Gastroesophageal sphincter (tissue), 4 donors: Measurements from ENCODE around the gene OR9K2. TPM values are rescaled to one million over a fixed set of nuclear protein-coding genes. Genes with fewer than 3 reads are reported as not detected.

Source experiments
- ATAC-seq: fragments of 150-250 bp; one replicate; pipeline ENCODE4 v1.9.1; 2016; ENCODE audit warnings: mild to moderate bottlenecking, moderate library complexity
- H3K27ac ChIP-seq, 4 donors: fragments of 200-600 bp; sonication (generic) in 3 of 4; 1 replicate in 3 of 4; 2 replicates in 1 of 4; pipeline ENCODE4 v1.5.1; 2016 to 2019
- H3K27me3 ChIP-seq: fragments of 200-600 bp; sonication (generic); one replicate; pipeline ENCODE4 v1.5.1; 2019
- H3K36me3 ChIP-seq, 2 donors: fragments of 200-600 bp; sonication (generic); one replicate each; pipeline ENCODE4 v1.5.1; 2019; ENCODE audit warnings: control low read depth in 1 of 2
- H3K4me1 ChIP-seq, 3 donors: fragments of 200-600 bp; sonication (generic); 1 replicate in 2 of 3; 2 replicates in 1 of 3; pipeline ENCODE4 v1.5.1; 2016 to 2019; ENCODE audit warnings: control low read depth in 2 of 3
- H3K4me3 ChIP-seq, 2 donors: fragments of 200-600 bp; sonication (generic); one replicate each; pipeline ENCODE4 v1.5.1; 2019; ENCODE audit warnings: mild to moderate bottlenecking in 1 of 2, moderate library complexity in 1 of 2
- H3K9me3 ChIP-seq, 3 donors: fragments of 200-600 bp; sonication (generic); one replicate each; pipeline ENCODE4 v1.5.1; 2017 to 2019; ENCODE audit warnings: control low read depth in 2 of 3
- EP300 ChIP-seq: sonication (generic); formaldehyde crosslinking; IDR thresholded peaks from one replicate; pipeline ENCODE4 v1.6.1; 2017; ENCODE audit warnings: antibody characterized with exemption, mild to moderate bottlenecking
- POLR2A ChIP-seq, 2 donors: fragments of 450-650 bp; IDR thresholded peaks; one replicate each; pipeline ENCODE4 v1.6.1; 2017; ENCODE audit warnings: antibody characterized with exemption in 2 of 2, mild to moderate bottlenecking in 2 of 2, moderate library complexity in 1 of 2
- POLR2AphosphoS5 ChIP-seq: sonication (generic); formaldehyde crosslinking; IDR thresholded peaks from one replicate; pipeline ENCODE4 v1.6.1; 2017; ENCODE audit warnings: antibody characterized with exemption
- WGBS, 2 donors: methylation state at CpG; one replicate each; pipeline ENCODE4 v1.1.5; 2018; ENCODE audit warnings: low coverage in 1 of 2; 5-methylcytosine and 5-hydroxymethylcytosine counted together
- total RNA-seq, 4 donors: library from RNA; depleted of rRNA; stranded (reverse); fragments of >200 nt; gene quantifications; one replicate each; pipeline ENCODE4 v1.1.0, GENCODE V29; 2016
- TF ChIP-seq, protein P1 (sequence below), 4 experiments: fragments of 200-600 bp in 2 of 4; fragments of 450-650 bp in 2 of 4; sonication (generic) in 1 of 4; IDR thresholded peaks; one replicate each; pipeline ENCODE4 v1.5.1; 2017 to 2019; ENCODE audit warnings: antibody characterized with exemption in 4 of 4, mild to moderate bottlenecking in 2 of 4, moderate library complexity in 2 of 4

The OR9K2 gene
- total RNA-seq, 4 donors from 2014 or later = not detected

GRCh38 chr12:55173456-55173855 lies 47.2 kb downstream of the OR9K2 start:
- Histone ChIP-seq H3K4me1 (no peaks in the 10 kb centered on the region), H3K9me3 (no peaks in the 10 kb centered on the region), H3K27ac (no peak overlapping the region), H3K36me3 (no peaks in the 10 kb centered on the region), H3K27me3 (no peaks in the 10 kb centered on the region), H3K4me3 (no peak overlapping the region)
- 57% methylated on average over 2 of the region's 2 CpGs; no CpG with 5 or more reads in 1 of the 2 donors for WGBS, 2 donors
- TF ChIP-seq, protein P1, sequence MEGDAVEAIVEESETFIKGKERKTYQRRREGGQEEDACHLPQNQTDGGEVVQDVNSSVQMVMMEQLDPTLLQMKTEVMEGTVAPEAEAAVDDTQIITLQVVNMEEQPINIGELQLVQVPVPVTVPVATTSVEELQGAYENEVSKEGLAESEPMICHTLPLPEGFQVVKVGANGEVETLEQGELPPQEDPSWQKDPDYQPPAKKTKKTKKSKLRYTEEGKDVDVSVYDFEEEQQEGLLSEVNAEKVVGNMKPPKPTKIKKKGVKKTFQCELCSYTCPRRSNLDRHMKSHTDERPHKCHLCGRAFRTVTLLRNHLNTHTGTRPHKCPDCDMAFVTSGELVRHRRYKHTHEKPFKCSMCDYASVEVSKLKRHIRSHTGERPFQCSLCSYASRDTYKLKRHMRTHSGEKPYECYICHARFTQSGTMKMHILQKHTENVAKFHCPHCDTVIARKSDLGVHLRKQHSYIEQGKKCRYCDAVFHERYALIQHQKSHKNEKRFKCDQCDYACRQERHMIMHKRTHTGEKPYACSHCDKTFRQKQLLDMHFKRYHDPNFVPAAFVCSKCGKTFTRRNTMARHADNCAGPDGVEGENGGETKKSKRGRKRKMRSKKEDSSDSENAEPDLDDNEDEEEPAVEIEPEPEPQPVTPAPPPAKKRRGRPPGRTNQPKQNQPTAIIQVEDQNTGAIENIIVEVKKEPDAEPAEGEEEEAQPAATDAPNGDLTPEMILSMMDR (IDR thresholded peaks at IDR 0.05) = no peak
- TF ChIP-seq EP300 = no peak
- no peak for TF ChIP-seq POLR2A (IDR thresholded peaks at IDR 0.05)
- no peak for TF ChIP-seq POLR2AphosphoS5
- ATAC-seq = no peak

Other genes with a start within 250 kb of the OR9K2 start
- 1 to 10 TPM in 3 of 4 donors, under 1 TPM in 1; 0.17 to 3.2 (median 1.8) TPM for gene TESPA1, start 141.6 kb upstream of the OR9K2 start, total RNA-seq
- not detected for gene NEUROD4, start 106.4 kb upstream of the OR9K2 start, total RNA-seq
- not detected for gene OR10A7, start 94.6 kb downstream of the OR9K2 start, total RNA-seq
- not detected for gene OR6C74, start 118.2 kb downstream of the OR9K2 start, total RNA-seq
- gene OR6C6, start 170.2 kb downstream of the OR9K2 start, total RNA-seq = not detected
- not detected for gene OR6C1, start 187.9 kb downstream of the OR9K2 start, total RNA-seq
- gene OR6C3, start 204.3 kb downstream of the OR9K2 start, total RNA-seq = not detected
- gene OR6C75, start 236.6 kb downstream of the OR9K2 start, total RNA-seq = not detected